Mononuclear cell (primary cell): ENCODE data around the gene CCDC170. TPM values are rescaled to one million over a fixed set of nuclear protein-coding genes. Genes with fewer than 3 reads are reported as not detected.

Experiments
- H3K27me3 ChIP-seq: 2 replicates; pipeline ENCODE4 v1.6.0; 2011; ENCODE audit warnings: low read length, control low read depth; ENCODE audit not compliant: insufficient read depth
- H3K4me1 ChIP-seq: 2 replicates; pipeline ENCODE4 v1.5.1; 2011; ENCODE audit warnings: mild to moderate bottlenecking, low read length, control low read depth; ENCODE audit not compliant: insufficient read depth
- H3K4me3 ChIP-seq: 2 replicates; pipeline ENCODE4 v1.5.1; 2011; ENCODE audit warnings: mild to moderate bottlenecking, low read length, moderate library complexity
- H3K9me3 ChIP-seq: 2 replicates; pipeline ENCODE4 v1.5.1; 2011; ENCODE audit warnings: low read depth, mild to moderate bottlenecking, control low read depth, low read length
- total RNA-seq: library from RNA; depleted of rRNA; stranded (reverse); fragments of >200 nt; gene quantifications from one replicate; pipeline ENCODE4 v1.2.3, GENCODE V29; 2012

The CCDC170 gene
- total RNA-seq, 1 donor = 1.2 TPM

DNA sequence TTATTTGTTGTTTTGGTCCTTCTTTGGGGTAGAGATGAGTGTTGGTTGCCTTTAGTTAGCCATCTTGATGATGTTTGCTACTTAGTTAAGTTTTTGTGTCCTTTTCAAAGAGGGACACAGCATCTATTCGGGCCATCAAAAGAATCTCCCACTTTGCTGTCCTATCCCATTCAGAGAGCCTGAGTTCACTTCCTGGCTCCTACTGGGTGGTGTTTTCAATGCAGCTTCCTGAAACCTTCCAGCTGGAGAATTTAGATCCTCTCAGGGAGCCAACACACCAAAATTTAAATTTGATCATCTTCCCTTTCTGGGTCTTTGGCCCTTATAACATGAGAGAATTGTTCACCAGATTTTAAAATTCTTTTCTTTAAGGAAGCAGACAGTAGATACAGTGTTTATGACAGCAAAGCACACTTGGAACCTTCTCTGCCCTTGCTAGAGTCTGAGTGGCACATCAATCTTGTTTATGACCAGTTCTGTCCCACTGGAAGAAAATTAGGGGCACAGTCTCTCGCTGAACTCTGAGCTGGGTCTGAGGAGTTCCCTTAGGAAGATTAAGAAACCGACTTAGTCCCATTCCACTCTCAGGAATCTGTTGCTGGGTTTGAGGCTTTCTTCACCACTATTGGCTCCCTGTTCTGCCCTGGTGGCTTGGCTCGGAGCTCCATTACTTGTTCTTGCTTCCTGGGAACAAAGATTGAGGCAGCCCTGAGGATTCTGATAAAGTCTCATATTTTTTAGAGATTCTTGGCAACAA is 115.5 kb downstream of the CCDC170 start:
- Histone ChIP-seq H3K4me1 (no peaks in the 10 kb centered on the region), H3K4me3 (no peak overlapping the region), H3K27me3 (no peaks in the 10 kb centered on the region), H3K9me3 (no peaks in the 10 kb centered on the region)

DNA sequence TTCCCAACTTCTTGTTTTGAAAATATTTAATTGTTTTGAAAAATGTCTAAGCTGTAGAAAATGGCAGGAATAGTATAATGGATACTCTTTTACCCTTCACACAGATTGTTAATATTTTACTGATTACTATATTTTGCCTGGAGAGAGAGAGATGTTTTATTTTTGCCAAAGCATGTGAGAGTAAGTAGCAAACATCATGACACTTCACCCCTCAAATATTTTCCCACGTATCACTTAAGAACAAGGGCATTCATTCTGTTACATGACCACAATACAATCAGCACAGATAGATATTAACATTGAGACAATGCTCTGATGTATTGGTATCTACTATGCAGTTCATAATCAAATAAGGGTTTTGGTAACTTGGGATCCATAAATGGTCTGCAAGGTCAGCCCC is 116.5 kb downstream of the CCDC170 start:
- Histone ChIP-seq H3K9me3 (no peaks in the 10 kb centered on the region), H3K27me3 (no peaks in the 10 kb centered on the region), H3K4me1 (no peaks in the 10 kb centered on the region), H3K4me3 (no peak overlapping the region)

GRCh38 chr6:151614630-151615029 is 120.8 kb downstream of the CCDC170 start:
- Histone ChIP-seq H3K4me3 (no peak overlapping the region), H3K9me3 (no peaks in the 10 kb centered on the region), H3K4me1 (no peaks in the 10 kb centered on the region), H3K27me3 (no peaks in the 10 kb centered on the region)

DNA sequence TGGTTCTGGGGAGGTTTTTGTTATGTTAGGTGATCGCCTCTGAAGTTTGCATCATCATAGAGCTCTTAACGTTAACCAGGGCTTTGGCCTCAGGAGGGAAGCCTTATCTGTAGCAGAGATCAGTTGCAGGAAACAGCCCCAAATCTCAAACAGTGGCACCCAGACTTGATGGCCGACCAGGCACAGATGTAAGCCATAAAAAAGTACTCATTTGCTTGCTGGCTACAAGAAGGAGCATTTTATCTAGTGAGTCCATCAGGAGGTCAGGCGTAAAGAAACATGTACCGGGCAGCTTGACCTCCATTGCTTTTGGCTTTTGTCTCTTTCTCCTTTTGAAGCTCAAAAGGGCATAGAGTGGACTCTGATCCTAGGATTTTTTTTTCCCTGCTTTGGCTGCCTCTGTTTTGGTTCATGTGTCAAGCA is 122.3 kb downstream of the CCDC170 start:
- no peaks in the 10 kb centered on the region for H3K27me3 ChIP-seq
- no peaks in the 10 kb centered on the region for H3K9me3 ChIP-seq
- no peak overlapping the region for H3K4me3 ChIP-seq
- H3K4me1 ChIP-seq = no peaks in the 10 kb centered on the region

DNA sequence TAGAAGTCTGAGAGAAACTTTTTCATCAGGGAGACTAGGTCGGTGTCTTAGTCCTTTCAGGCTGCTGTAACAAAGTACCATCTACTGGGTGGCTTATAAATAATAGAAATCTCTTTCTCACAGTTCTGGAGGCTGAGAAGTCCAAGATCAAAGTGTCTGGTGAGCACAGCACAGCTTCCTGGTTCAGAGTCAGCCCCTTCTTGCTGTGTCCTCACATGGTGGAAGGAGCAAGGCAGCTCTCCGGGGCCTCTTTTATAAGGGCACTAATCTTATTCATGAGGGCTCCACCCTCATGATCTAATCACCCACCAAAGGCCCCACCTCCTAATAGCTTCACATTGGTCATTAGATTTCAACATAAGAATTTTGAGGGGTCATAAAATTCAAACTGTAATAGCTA is 122.8 kb downstream of the CCDC170 start:
- Histone ChIP-seq H3K27me3 (no peaks in the 10 kb centered on the region), H3K9me3 (no peaks in the 10 kb centered on the region), H3K4me3 (no peak overlapping the region), H3K4me1 (no peaks in the 10 kb centered on the region)

- Histone ChIP-seq H3K27me3 (no peaks in the 10 kb centered on the region), H3K4me3 (no peak overlapping the region), H3K9me3 (no peaks in the 10 kb centered on the region), H3K4me1 (no peaks in the 10 kb centered on the region)
These were observed 123.7 kb downstream of the CCDC170 start for GRCh38 chr6:151617539-151617938.

DNA sequence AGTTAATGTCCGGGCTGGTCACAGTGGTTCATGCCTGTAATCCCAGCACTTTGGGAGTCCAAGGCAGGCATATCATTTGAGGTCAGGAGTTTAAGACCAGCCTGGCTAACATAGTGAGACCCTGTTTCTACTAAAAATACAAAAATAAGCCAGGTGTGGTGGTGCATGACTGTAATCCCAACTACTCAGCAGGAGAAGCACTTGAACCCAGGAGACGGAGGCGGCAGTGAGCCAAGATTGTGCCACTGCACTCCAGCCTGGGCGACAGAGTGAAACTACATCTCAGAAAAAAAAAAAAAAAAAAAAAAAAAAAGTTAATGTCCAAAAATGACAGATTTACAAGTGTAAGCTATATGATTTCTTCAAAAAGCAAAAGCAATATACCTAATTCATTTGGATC is 124.9 kb downstream of the CCDC170 start:
- Histone ChIP-seq H3K27me3 (no peaks in the 10 kb centered on the region), H3K4me1 (no peaks in the 10 kb centered on the region), H3K4me3 (no peak overlapping the region), H3K9me3 (no peaks in the 10 kb centered on the region)

DNA sequence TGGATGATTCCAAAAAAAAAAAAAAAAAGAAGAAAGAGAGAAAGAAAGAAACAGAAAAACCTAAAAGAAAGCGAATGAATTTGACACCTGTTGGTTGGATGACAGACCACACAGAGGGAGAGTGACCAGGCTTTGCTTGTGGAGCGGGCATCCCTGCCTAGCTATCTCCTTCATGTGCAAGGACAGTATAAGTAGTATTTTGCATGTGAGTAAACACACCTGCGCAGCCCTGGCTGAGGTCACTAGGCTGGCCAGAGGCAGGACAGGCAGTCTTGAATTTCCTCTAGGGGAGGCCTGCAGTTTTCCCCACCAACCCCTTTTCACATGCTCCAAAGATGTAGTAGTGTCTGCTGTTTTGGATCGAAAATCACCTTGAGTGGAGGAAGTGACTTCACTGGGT is 126.4 kb downstream of the CCDC170 start:
- Histone ChIP-seq H3K4me3 (no peak overlapping the region), H3K27me3 (no peaks in the 10 kb centered on the region), H3K9me3 (no peaks in the 10 kb centered on the region), H3K4me1 (no peaks in the 10 kb centered on the region)

DNA sequence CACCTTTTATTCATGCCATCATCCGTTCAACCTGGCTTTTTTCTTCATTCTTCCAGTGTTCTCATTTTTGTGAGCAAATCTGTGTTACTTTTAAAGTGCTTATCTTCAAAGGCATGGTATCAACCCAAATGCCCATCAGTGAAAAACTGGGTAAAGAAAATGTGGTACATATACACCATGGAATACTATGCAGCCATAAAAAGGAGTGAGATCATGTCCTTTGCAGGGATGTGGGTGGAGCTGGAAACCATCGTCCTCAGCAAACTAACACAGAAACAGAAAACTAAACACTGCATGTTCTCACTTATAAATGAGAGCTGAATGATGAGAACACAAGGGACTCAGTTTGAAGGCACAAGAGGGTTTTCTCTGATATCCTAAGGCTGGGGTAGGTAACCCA is 130.3 kb downstream of the CCDC170 start:
- Histone ChIP-seq H3K4me3 (no peak overlapping the region), H3K27me3 (no peaks in the 10 kb centered on the region), H3K9me3 (no peaks in the 10 kb centered on the region), H3K4me1 (no peaks in the 10 kb centered on the region)

DNA sequence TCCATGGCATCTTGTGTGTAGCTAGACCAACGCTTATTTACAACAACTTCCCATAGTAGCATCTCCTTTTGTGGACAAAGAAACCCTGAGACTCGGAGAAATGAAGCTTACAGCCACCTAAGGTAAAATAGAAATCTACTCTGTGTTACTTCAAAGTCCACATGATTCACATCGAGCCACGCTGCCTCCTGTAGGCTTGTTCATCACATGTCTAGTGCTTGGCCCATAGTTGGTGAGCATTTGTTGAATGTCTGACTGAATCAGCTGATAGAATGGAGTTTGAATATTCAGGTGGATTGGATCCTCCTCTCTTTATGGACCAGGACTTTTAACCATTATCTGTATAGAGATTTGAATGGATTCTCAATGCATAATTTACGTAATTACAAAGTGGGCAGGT is 130.7 kb downstream of the CCDC170 start:
- no peaks in the 10 kb centered on the region for H3K9me3 ChIP-seq
- H3K4me1 ChIP-seq = no peaks in the 10 kb centered on the region
- H3K27me3 ChIP-seq = no peaks in the 10 kb centered on the region
- no peak overlapping the region for H3K4me3 ChIP-seq

DNA sequence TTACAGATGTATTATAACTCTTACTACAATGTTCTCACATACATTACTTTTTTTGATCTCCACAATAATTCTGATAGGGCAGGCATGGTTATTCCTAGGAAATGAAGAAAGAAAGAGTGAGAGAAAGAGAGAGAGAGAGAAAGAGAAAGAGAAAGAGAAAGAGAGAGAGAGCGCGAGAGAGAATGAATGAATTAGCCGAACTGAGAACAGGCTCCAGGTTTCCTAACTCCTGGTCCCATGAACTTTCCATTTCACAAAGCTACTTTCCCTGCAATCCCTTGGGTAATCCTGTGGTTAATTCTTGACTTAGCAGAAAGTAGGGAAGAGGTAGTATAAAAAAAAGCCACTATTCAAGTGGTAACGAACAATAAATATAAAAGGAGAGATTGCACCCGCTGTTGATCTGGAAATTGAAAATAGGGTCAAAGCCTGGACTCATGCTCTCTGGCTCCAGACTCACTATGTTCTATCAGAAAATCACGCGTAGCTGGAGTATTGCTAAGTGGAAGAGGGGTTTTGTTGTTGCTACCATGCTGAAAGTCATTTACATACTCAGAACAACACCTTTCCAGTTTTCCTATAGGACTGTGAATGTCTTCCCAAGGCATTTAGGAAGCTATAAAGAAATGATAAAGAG is 131.2 kb downstream of the CCDC170 start:
- Histone ChIP-seq H3K27me3 (no peaks in the 10 kb centered on the region), H3K4me3 (no peak overlapping the region), H3K4me1 (no peaks in the 10 kb centered on the region), H3K9me3 (no peaks in the 10 kb centered on the region)

DNA sequence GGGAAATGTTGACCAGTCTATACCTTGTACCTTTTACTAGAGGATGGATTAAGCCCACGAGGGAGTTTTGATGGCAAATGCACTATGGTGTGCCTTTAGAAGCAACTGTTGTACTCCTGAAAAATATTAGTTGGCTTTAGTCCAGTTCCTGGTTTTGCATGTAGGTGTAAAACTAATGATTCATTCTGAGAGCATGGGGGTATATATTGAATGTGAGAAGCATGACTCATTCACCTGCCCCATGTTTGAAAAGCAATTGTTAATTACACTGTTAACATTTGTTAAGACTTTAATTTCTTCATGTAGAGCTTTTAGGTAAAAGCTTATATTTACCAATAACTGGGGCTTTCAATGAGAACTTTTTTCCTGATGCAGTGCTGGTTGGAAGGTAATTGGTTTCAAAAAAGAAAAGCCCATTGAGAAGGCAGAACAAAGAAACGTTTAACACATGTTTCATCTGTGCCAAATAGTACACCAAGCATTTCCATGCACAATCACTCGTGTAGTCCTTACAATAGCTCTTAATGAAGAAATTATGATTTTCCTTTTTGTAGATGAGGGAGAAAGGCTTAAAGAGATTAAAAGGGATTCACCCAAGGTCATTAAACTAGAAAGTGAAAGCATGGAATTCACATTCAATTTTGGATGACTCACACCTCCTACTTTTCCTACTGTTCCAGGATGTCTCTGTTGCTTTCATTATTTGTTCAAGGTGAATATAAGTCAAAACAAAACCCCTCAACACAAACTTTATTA is 134.1 kb downstream of the CCDC170 start:
- Histone ChIP-seq H3K4me1 (no peaks in the 10 kb centered on the region), H3K27me3 (no peaks in the 10 kb centered on the region), H3K4me3 (no peak overlapping the region), H3K9me3 (no peaks in the 10 kb centered on the region)

DNA sequence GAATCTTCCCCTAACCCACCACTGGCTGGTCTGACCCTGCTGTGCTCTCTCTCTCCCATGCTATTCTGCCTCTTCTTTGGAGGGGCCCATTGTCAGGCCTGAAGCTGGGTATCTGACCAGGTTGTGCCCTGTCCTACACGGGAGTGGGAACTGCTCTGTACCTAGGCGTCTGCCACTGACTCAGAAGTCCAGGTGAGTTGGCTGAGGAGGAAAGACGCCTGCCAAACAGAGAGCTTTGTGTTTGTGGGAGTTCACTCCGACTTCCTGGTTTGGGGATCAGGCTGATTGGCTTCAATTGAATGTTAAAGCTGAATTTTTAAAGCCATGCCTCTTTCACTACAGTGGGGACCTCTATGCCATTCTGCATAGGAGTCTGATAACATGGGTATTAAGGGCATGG is 136.0 kb downstream of the CCDC170 start:
- Histone ChIP-seq H3K9me3 (no peaks in the 10 kb centered on the region), H3K4me1 (no peaks in the 10 kb centered on the region), H3K4me3 (no peak overlapping the region), H3K27me3 (no peaks in the 10 kb centered on the region)

DNA sequence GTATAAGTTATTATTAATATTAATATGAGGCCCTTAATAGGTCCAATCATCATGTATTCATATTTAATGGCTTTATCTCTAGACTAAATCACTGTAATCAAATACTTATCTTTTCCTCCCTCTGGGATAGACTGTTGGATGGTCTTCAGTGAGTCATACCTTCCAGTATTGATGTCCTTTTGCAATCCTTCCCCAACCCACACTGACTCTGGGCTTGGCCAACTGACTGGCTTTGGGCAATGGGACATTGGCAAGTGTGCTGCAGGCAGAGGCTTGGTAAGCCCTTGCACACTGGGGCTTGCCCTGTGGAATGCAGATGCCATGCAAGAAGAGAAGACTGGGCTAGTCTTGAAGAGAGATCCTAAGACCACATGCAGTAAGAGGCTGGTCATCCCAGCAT is 136.6 kb downstream of the CCDC170 start:
- H3K27me3 ChIP-seq = no peaks in the 10 kb centered on the region
- no peak overlapping the region for H3K4me3 ChIP-seq
- H3K4me1 ChIP-seq = no peaks in the 10 kb centered on the region
- no peaks in the 10 kb centered on the region for H3K9me3 ChIP-seq

DNA sequence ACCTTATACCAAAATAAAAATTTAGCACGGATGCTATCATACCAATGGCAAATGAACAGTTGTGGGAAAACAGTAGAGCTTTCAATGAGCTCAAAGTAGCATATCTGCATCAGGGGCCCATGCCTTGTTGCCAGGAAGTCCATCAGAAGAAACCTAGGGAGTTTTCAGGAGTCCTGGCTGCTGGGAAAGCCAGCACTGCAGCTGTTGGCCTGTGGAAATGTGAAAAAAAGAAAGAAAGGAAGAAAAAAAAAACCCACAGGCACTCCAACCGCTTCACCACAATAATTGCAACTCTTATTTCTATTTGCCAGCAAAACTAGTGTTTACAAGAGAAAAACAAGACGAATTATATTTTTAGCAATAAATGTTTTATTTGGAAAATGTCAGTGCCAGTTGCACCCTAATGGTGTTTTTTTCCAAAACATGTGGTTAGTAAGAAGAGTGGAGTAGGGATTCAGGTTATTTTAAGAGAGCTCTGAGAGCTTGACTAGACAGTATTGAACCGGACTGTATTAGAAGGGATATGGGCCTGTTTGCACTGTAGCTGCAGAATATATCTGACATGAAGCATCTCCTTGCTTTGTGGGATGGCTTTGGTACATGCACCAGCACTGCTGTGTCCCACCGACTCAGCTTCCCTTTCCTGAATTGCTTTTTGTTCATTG is 137.3 kb downstream of the CCDC170 start:
- Histone ChIP-seq H3K4me3 (no peak overlapping the region), H3K27me3 (no peaks in the 10 kb centered on the region), H3K9me3 (no peaks in the 10 kb centered on the region), H3K4me1 (no peaks in the 10 kb centered on the region)
